H9 (cell line): Measurements from ENCODE around the gene LDLRAD4. TPM values are rescaled to one million over a fixed set of nuclear protein-coding genes. Genes with fewer than 3 reads are reported as not detected.

Experiments
- DNase-seq: peaks from one replicate; pipeline ENCODE4 v3.0.0-alpha.2; 2017
- H2AFZ ChIP-seq: one replicate; pipeline ENCODE4 v1.6.1; 2013; ENCODE audit warnings: mild to moderate bottlenecking, low read length, control low read depth, moderate library complexity
- H2AK5ac ChIP-seq: 2 replicates; pipeline ENCODE4 v1.6.1; 2013; ENCODE audit warnings: low read length, control low read depth, mixed read lengths; ENCODE audit not compliant: insufficient read length
- H2BK120ac ChIP-seq: one replicate; pipeline ENCODE4 v1.6.1; 2013; ENCODE audit warnings: low read depth, mild to moderate bottlenecking, low read length, control low read depth, inconsistent platforms; ENCODE audit not compliant: poor library complexity, severe bottlenecking
- H2BK12ac ChIP-seq: 2 replicates; pipeline ENCODE4 v1.6.1; 2013; ENCODE audit warnings: low read length, control low read depth, mixed read lengths, low read depth; ENCODE audit not compliant: insufficient read length
- H2BK15ac ChIP-seq: 2 replicates; pipeline ENCODE4 v1.6.1; 2013; ENCODE audit warnings: low read depth, low read length, control low read depth
- H2BK20ac ChIP-seq: one replicate; pipeline ENCODE4 v1.6.1; 2013; ENCODE audit warnings: low read depth, mild to moderate bottlenecking, low read length, control low read depth, inconsistent platforms; ENCODE audit not compliant: poor library complexity, severe bottlenecking
- H2BK5ac ChIP-seq: 2 replicates; pipeline ENCODE4 v1.6.1; 2013; ENCODE audit warnings: low read length, control low read depth, mixed read lengths; ENCODE audit not compliant: insufficient read length
- H3K14ac ChIP-seq: 2 replicates; pipeline ENCODE4 v1.6.1; 2013; ENCODE audit warnings: low read length, control low read depth; ENCODE audit not compliant: insufficient read depth
- H3K18ac ChIP-seq: 2 replicates; pipeline ENCODE4 v1.6.1; 2013; ENCODE audit warnings: low read depth, mild to moderate bottlenecking, mixed read lengths, low read length, control low read depth; ENCODE audit not compliant: insufficient read length
- H3K23ac ChIP-seq: 2 replicates; pipeline ENCODE4 v1.6.1; 2013; ENCODE audit warnings: low read length, control low read depth, mixed read lengths, low read depth; ENCODE audit not compliant: insufficient read length
- H3K23me2 ChIP-seq: 2 replicates; pipeline ENCODE4 v1.6.1; 2013; ENCODE audit warnings: low read depth, mild to moderate bottlenecking, mixed read lengths, low read length, control low read depth; ENCODE audit not compliant: insufficient read length, poor library complexity, severe bottlenecking
- H3K27ac ChIP-seq: 2 replicates; pipeline ENCODE4 v1.5.1; 2013; ENCODE audit warnings: low read length, control low read depth, mixed read lengths, low read depth; ENCODE audit not compliant: insufficient read length
- H3K27me3 ChIP-seq: 2 replicates; pipeline ENCODE4 v1.6.1; 2013; ENCODE audit warnings: low read length, control low read depth, inconsistent platforms; ENCODE audit not compliant: insufficient read depth
- H3K4ac ChIP-seq: 2 replicates; pipeline ENCODE4 v1.6.1; 2013; ENCODE audit warnings: low read depth, mild to moderate bottlenecking, control low read depth, inconsistent platforms, low read length, moderate library complexity
- H3K4me1 ChIP-seq: 2 replicates; pipeline ENCODE4 v1.6.1; 2013; ENCODE audit warnings: low read length, control low read depth, inconsistent platforms; ENCODE audit not compliant: insufficient read depth
- H3K4me2 ChIP-seq: 2 replicates; pipeline ENCODE4 v1.6.1; 2013; ENCODE audit warnings: low read length, control low read depth, mixed read lengths; ENCODE audit not compliant: insufficient read length, insufficient read depth
- H3K56ac ChIP-seq: 2 replicates; pipeline ENCODE4 v1.6.1; 2013; ENCODE audit warnings: low read depth, mild to moderate bottlenecking, mixed read lengths, low read length, control low read depth; ENCODE audit not compliant: insufficient read length
- H3K79me1 ChIP-seq: 2 replicates; pipeline ENCODE4 v1.6.1; 2013; ENCODE audit warnings: low read depth, mild to moderate bottlenecking, moderate library complexity, low read length, control low read depth, inconsistent platforms; ENCODE audit not compliant: insufficient read depth, poor library complexity, severe bottlenecking
- H3K79me2 ChIP-seq: 2 replicates; pipeline ENCODE4 v1.6.1; 2013; ENCODE audit warnings: low read length, control low read depth, inconsistent platforms; ENCODE audit not compliant: insufficient read depth
- H3K9ac ChIP-seq: 2 replicates; pipeline ENCODE4 v1.6.1; 2013; ENCODE audit warnings: low read length, control low read depth, mixed read lengths; ENCODE audit not compliant: insufficient read length; ENCODE audit errors: extremely low read depth
- H3K9me3 ChIP-seq: one replicate; pipeline ENCODE4 v1.6.1; 2013; ENCODE audit warnings: low read depth, low read length, inconsistent platforms; ENCODE audit not compliant: control insufficient read depth
- H3T11ph ChIP-seq: one replicate; pipeline ENCODE4 v1.6.1; 2013; ENCODE audit warnings: mild to moderate bottlenecking, low read length, control low read depth, inconsistent platforms
- H4K20me1 ChIP-seq: one replicate; pipeline ENCODE4 v1.6.1; 2013; ENCODE audit not compliant: control insufficient read depth, insufficient read length, insufficient read depth
- H4K5ac ChIP-seq: 2 replicates; pipeline ENCODE4 v1.6.1; 2013; ENCODE audit warnings: low read depth, mild to moderate bottlenecking, mixed read lengths, low read length, control low read depth; ENCODE audit not compliant: insufficient read length
- H4K8ac ChIP-seq: replicated peaks from 2 replicates; pipeline ENCODE4 v1.6.1; 2013; ENCODE audit warnings: low read length, control low read depth, mixed read lengths, low read depth; ENCODE audit not compliant: insufficient read length
- H4K91ac ChIP-seq: 2 replicates; pipeline ENCODE4 v1.6.1; 2013; ENCODE audit warnings: low read depth, mild to moderate bottlenecking, moderate library complexity, mixed read lengths, low read length, control low read depth; ENCODE audit not compliant: insufficient read length
- H3K27ac Mint-ChIP-seq, 3 experiments: 2 replicates in 2 of 3; 3 replicates in 1 of 3; pipeline ENCODE4 v1.8.0; 2020 to 2021; ENCODE audit warnings: mixed read lengths in 3 of 3, mild to moderate bottlenecking in 1 of 3, moderate library complexity in 1 of 3
- H3K27me3 Mint-ChIP-seq: 2 replicates; pipeline ENCODE4 v1.8.0; 2021; ENCODE audit warnings: low read depth, mild to moderate bottlenecking, moderate library complexity, mixed read lengths
- H3K36me3 Mint-ChIP-seq, 3 experiments: 2 replicates in 2 of 3; 3 replicates in 1 of 3; pipeline ENCODE4 v1.8.0; 2020 to 2021; ENCODE audit warnings: low read depth in 3 of 3, mixed read lengths in 3 of 3; ENCODE audit not compliant: insufficient read depth in 1 of 3
- H3K4me1 Mint-ChIP-seq, 2 experiments: 2 replicates each; pipeline ENCODE4 v1.8.0; 2020; ENCODE audit warnings: mixed read lengths in 2 of 2
- H3K4me3 Mint-ChIP-seq, 2 experiments: 2 replicates in 1 of 2; 3 replicates in 1 of 2; pipeline ENCODE4 v1.8.0; 2020 to 2021; ENCODE audit warnings: mild to moderate bottlenecking in 2 of 2, mixed read lengths in 2 of 2, moderate library complexity in 1 of 2
- H3K9me3 Mint-ChIP-seq, 2 experiments: 2 replicates in 1 of 2; 3 replicates in 1 of 2; pipeline ENCODE4 v1.8.0; 2020; ENCODE audit warnings: mild to moderate bottlenecking in 2 of 2, mixed read lengths in 2 of 2, moderate library complexity in 1 of 2
- CTCF ChIP-seq: fragments of 200-600 bp; sonication (generic); conservative IDR thresholded peaks from 3 replicates; pipeline ENCODE4 v1.8.0; 2021; ENCODE audit warnings: antibody characterized with exemption, mild to moderate bottlenecking
- WGBS: extraction: QIAGEN DNeasy Blood & Tissue Kit; methylation state at CpG from one replicate; pipeline ENCODE4 v1.1.7; 2013; ENCODE audit warnings: missing lambda C conversion rate, low lambda C conversion rate, mixed read lengths; ENCODE audit not compliant: insufficient read length; ENCODE audit errors: extremely low coverage; 5-methylcytosine and 5-hydroxymethylcytosine counted together
- total RNA-seq: library from RNA; stranded (reverse); gene quantifications from 2 replicates; pipeline ENCODE4 v1.2.1, GENCODE V29; 2021

The LDLRAD4 gene
- total RNA-seq, 1 experiment from 2014 or later, result 3.9 TPM

- Histone ChIP-seq H2BK5ac (no peak overlapping the region), H3K23me2 (no peaks in the 10 kb centered on the region), H3K9me3 (no peaks in the 10 kb centered on the region), H2BK12ac (no peak overlapping the region), H3K27me3 (no peaks in the 10 kb centered on the region), H2BK15ac (no peak overlapping the region), H3K56ac (no peak overlapping the region), H3K23ac (no peak overlapping the region), H4K5ac (no peak overlapping the region), H3T11ph (no peak overlapping the region), H2AK5ac (no peak overlapping the region), H2AFZ (no peak overlapping the region), H3K79me1 (no peaks in the 10 kb centered on the region), H4K20me1 (no peaks in the 10 kb centered on the region), H3K18ac (no peak overlapping the region), H3K14ac (no peak overlapping the region), H3K79me2 (no peaks in the 10 kb centered on the region), H3K4me1 (no peaks in the 10 kb centered on the region), H2BK20ac (no peak overlapping the region), H3K4me2 (no peak overlapping the region), H3K27ac (no peak overlapping the region), H4K8ac (no peak overlapping the region), H3K9ac (no peak overlapping the region), H2BK120ac (no peak overlapping the region), H4K91ac (no peak overlapping the region), H3K4ac (no peak overlapping the region)
- no CpG with 5 or more reads among the region's 1 CpG for WGBS
- H3K36me3 Mint-ChIP-seq, result no peaks in the 10 kb centered on the region; a peak in 1 of 7 replicates
- H3K9me3 Mint-ChIP-seq, result no peaks in the 10 kb centered on the region
- H3K4me1 Mint-ChIP-seq, result no peaks in the 10 kb centered on the region
- no peak for TF ChIP-seq CTCF
- no peak for DNase-seq
- H3K4me3 Mint-ChIP-seq, result no peak overlapping the region
- H3K27me3 Mint-ChIP-seq, result no peaks in the 10 kb centered on the region
- H3K27ac Mint-ChIP-seq, result no peak overlapping the region; a peak in 1 of 7 replicates
These were observed 356.2 kb downstream of the LDLRAD4 start for GRCh38 chr18:13574761-13575160.
